Neural cell (in vitro differentiated cells): ENCODE measurements around the gene GOT1. TPM values are rescaled to one million over a fixed set of nuclear protein-coding genes. Genes with fewer than 3 reads are reported as not detected.

Source experiments
- H2AFZ ChIP-seq: fragments of 200-600, 300-800 bp; sonication (generic), shearing (Covaris generic); 2 replicates; pipeline ENCODE4 v1.6.0; 2014; ENCODE audit warnings: low read depth, mild to moderate bottlenecking, antibody characterized with exemption, low read length, moderate library complexity
- H3F3A ChIP-seq: fragments of 200-600 bp; shearing (Covaris generic); 2 replicates; pipeline ENCODE4 v1.6.1; 2016; ENCODE audit warnings: mild to moderate bottlenecking, moderate library complexity, mixed read lengths, antibody characterized with exemption, low read length; ENCODE audit not compliant: insufficient read depth, poor library complexity, severe bottlenecking
- H3K27ac ChIP-seq: fragments of 200-600, 300-800 bp; sonication (generic), shearing (Covaris generic); 2 replicates; pipeline ENCODE4 v1.5.1; 2014; ENCODE audit warnings: mild to moderate bottlenecking, low read length, moderate library complexity
- H3K27me3 ChIP-seq: fragments of 300-800, 200-600 bp; sonication (generic), shearing (Covaris generic); 2 replicates; pipeline ENCODE4 v1.6.0; 2014; ENCODE audit warnings: mild to moderate bottlenecking, low read depth, low read length, moderate library complexity; ENCODE audit not compliant: insufficient read depth
- H3K36me3 ChIP-seq: fragments of 300-800, 200-600 bp; sonication (generic), shearing (Covaris generic); 2 replicates; pipeline ENCODE4 v1.5.1; 2014; ENCODE audit warnings: mild to moderate bottlenecking, antibody characterized with exemption, low read length, moderate library complexity; ENCODE audit not compliant: insufficient read depth
- H3K4me2 ChIP-seq: fragments of 300-800, 200-600 bp; sonication (generic), shearing (Covaris generic); 2 replicates; pipeline ENCODE4 v1.6.0; 2014; ENCODE audit warnings: mild to moderate bottlenecking, low read length
- H3K4me3 ChIP-seq: fragments of 300-800, 200-600 bp; sonication (generic), shearing (Covaris generic); 2 replicates; pipeline ENCODE4 v1.5.1; 2014; ENCODE audit warnings: mild to moderate bottlenecking, low read length, moderate library complexity
- H3K79me2 ChIP-seq: fragments of 200-600 bp; shearing (Covaris generic); replicated peaks from 2 replicates; pipeline ENCODE4 v1.6.0; 2014; ENCODE audit warnings: mild to moderate bottlenecking, low read length, moderate library complexity; ENCODE audit not compliant: insufficient read depth
- H3K9ac ChIP-seq: fragments of 300-800, 200-600 bp; sonication (generic), shearing (Covaris generic); 2 replicates; pipeline ENCODE4 v1.6.1; 2016; ENCODE audit warnings: mild to moderate bottlenecking, low read length, mixed read lengths
- H3K9me2 ChIP-seq: fragments of 200-600 bp; shearing (Covaris generic); 2 replicates; pipeline ENCODE4 v1.6.1; 2016; ENCODE audit warnings: mild to moderate bottlenecking, low read length, mixed read lengths; ENCODE audit not compliant: insufficient read depth
- H3K9me3 ChIP-seq: fragments of 200-600, 300-800 bp; sonication (generic), shearing (Covaris generic); 2 replicates; pipeline ENCODE4 v1.6.1; 2016; ENCODE audit warnings: mild to moderate bottlenecking, mixed run types, low read length, moderate library complexity, mixed read lengths
- H4K20me1 ChIP-seq: fragments of 200-600 bp; shearing (Covaris generic); 2 replicates; pipeline ENCODE4 v1.6.1; 2016; ENCODE audit warnings: mild to moderate bottlenecking, mixed run types; ENCODE audit not compliant: insufficient read depth
- CTCF ChIP-seq: fragments of 450-650 bp; IDR thresholded peaks from 2 replicates; pipeline ENCODE4 v1.5.1; 2014; ENCODE audit warnings: antibody characterized with exemption, mild to moderate bottlenecking, moderate library complexity; ENCODE audit not compliant: poor library complexity, severe bottlenecking
- EP300 ChIP-seq: fragments of 450-650 bp; conservative IDR thresholded peaks from 2 replicates; pipeline ENCODE4 v1.6.1; 2014; ENCODE audit warnings: antibody characterized with exemption, mild to moderate bottlenecking, moderate library complexity; ENCODE audit not compliant: poor library complexity, severe bottlenecking
- EZH2 ChIP-seq: fragments of 200-600, 300-800 bp; shearing (Covaris generic), sonication (generic); IDR thresholded peaks from 2 replicates; pipeline ENCODE4 v1.6.1; 2014; ENCODE audit warnings: antibody characterized with exemption, low read length, borderline replicate concordance, mild to moderate bottlenecking; ENCODE audit not compliant: insufficient read depth, poor library complexity, severe bottlenecking
- MXI1 ChIP-seq: fragments of 450-650 bp; conservative IDR thresholded peaks from 2 replicates; pipeline ENCODE4 v1.6.1; 2014; ENCODE audit warnings: antibody characterized with exemption, mild to moderate bottlenecking; ENCODE audit not compliant: poor library complexity, severe bottlenecking
- POLR2AphosphoS5 ChIP-seq: IDR thresholded peaks from 2 replicates; pipeline ENCODE4 v1.6.1; 2012
- RAD21 ChIP-seq: fragments of 450-650 bp; conservative IDR thresholded peaks from 2 replicates; pipeline ENCODE4 v1.6.1; 2014; ENCODE audit warnings: antibody characterized with exemption, mild to moderate bottlenecking, moderate library complexity
- REST ChIP-seq: IDR thresholded peaks from 2 replicates; pipeline ENCODE4 v1.6.1; 2012; ENCODE audit warnings: borderline replicate concordance
- SMC3 ChIP-seq: fragments of 450-650 bp; conservative IDR thresholded peaks from 2 replicates; pipeline ENCODE4 v1.6.1; 2014; ENCODE audit warnings: antibody characterized with exemption, mild to moderate bottlenecking, moderate library complexity; ENCODE audit not compliant: poor library complexity
- TAF1 ChIP-seq: IDR thresholded peaks from 2 replicates; pipeline ENCODE4 v1.6.1; 2012; ENCODE audit warnings: low read depth
- polyA plus RNA-seq: library from polyadenylated mRNA; depleted of rRNA; stranded (reverse); fragments of >200 nt; gene quantifications from 2 replicates; pipeline ENCODE4 v1.2.3, GENCODE V29; 2014

The GOT1 gene
- polyA plus RNA-seq, 1 donor from 2014 or later: 43.6 TPM

DNA sequence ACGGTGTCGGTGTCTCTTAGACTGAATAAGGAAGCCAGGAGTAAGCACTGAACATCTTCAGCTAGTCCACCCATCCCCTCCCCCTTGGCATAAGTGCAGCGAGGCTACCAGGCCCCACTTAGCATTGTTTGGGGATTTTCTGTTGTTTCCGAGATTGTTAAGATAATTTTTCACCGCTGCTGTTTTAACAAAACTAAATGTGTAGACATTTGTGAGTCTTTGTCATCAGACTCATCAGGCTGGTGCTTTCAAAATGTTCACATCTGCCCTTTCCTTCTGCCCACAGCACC lies 21.0 kb upstream of the GOT1 start:
- H2AFZ ChIP-seq: no peak overlapping the region
- H3K27ac ChIP-seq: no peak overlapping the region
- H3K4me3 ChIP-seq: no peak overlapping the region
- H3K4me2 ChIP-seq: no peak overlapping the region
- H3F3A ChIP-seq: no peaks in the 10 kb centered on the region
- H4K20me1 ChIP-seq: no peaks in the 10 kb centered on the region
- H3K36me3 ChIP-seq: no peaks in the 10 kb centered on the region
- no peaks in the 10 kb centered on the region for H3K27me3 ChIP-seq
- H3K9me2 ChIP-seq: no peaks in the 10 kb centered on the region
- TF ChIP-seq EP300: no peak
- TF ChIP-seq SMC3: no peak
- no peak for TF ChIP-seq EZH2
- TF ChIP-seq MXI1: no peak
- TF ChIP-seq RAD21: no peak
- TF ChIP-seq REST: no peak
- no peak for TF ChIP-seq POLR2AphosphoS5
- no peak for TF ChIP-seq CTCF
- TF ChIP-seq TAF1: no peak
- H3K79me2 ChIP-seq: no peaks in the 10 kb centered on the region
- no peaks in the 10 kb centered on the region for H3K9me3 ChIP-seq
- H3K9ac ChIP-seq: no peak overlapping the region

DNA sequence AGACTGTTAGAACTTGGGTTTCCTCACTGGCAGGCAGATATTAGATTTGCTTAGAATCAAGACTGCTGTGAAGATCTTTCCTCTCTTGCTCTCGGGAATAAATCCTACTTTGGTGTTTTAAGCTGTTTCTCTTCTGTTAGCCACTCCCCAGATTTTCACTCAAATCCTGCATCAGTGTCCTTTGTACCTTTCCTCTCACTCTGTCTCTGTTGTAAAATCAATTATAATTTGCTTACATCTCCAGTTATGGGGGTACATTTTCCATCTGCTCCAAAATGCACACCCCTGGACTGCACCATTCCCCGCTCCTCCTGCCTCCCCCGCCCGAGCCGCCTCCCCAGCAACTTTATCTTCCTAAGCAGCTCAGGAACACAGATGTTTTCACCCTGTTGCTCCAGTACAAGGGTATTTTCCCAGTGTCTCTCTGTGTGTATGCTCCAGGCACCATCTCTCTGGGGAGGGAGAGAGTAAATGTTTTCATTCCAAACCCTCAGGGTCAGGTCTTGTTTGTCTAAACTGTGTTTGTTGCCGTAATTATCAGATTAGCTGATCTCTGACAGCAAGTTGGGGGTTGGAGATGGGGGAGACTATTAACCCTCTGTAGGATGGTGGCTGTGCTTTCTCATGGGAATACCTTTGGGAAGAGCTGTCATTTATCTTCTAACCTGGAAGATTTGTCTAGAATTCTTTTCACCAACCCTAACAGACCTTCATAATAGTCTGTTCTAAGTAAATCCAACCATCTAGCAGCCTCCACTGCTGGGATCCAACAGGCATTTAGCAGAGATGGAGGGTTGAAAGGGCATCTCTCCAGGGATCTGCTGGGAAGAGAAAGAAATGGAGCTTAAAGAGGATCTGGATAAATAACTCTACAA lies 20.4 kb upstream of the GOT1 start:
- Histone ChIP-seq H3K79me2 (no peaks in the 10 kb centered on the region), H3K4me3 (no peak overlapping the region), H3K9me3 (no peaks in the 10 kb centered on the region), H3F3A (no peaks in the 10 kb centered on the region), H3K9me2 (no peaks in the 10 kb centered on the region), H3K27me3 (no peaks in the 10 kb centered on the region), H4K20me1 (no peaks in the 10 kb centered on the region), H3K27ac (no peak overlapping the region), H3K36me3 (no peaks in the 10 kb centered on the region), H2AFZ (no peak overlapping the region), H3K9ac (no peak overlapping the region), H3K4me2 (no peak overlapping the region)
- no peak for TF ChIP-seq RAD21
- TF ChIP-seq CTCF: no peak
- no peak for TF ChIP-seq SMC3
- TF ChIP-seq REST: no peak
- no peak for TF ChIP-seq EP300
- no peak for TF ChIP-seq TAF1
- no peak for TF ChIP-seq EZH2
- TF ChIP-seq MXI1: no peak
- no peak for TF ChIP-seq POLR2AphosphoS5
